Limb (tissue), 2 donors: ENCODE data around the gene ANP32D.
"Not testable (repeated sequence)": the region's sequence is repeated elsewhere in the genome, so short reads cannot be mapped to it uniquely, and the experiment has no call there.

Source experiments
- DNase-seq, 2 donors: peaks; one replicate each; pipeline ENCODE4 v3.0.0-alpha.2; 2016; ENCODE audit errors: extremely low spot score in 2 of 2

The ANP32D gene

DNA sequence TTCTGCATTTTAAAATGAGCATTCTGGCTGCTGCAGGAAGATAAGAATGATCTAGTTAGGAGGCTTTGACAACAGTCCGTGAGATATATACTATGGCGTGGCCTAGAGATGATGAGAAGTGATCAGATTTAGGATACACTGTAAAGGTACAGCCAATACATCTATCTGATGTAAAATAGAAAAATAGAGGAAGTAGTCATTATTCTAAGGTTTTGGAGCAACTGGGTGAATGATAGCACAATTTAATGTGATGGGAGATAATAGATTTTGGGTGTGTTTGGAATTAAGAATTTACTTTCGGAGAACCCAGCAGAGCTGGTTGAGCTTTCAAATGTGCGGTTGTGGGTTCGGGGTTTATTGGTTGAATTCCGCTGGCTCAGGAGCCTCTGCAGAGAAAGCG lies at the start of gene ANP32D:
Gene ANP32D, plus strand, starts transcription at position 301 of the 400 bp plus-strand sequence. CDS start 106 bp downstream, outside the sequence.
- DNase-seq, result no peak

DNA sequence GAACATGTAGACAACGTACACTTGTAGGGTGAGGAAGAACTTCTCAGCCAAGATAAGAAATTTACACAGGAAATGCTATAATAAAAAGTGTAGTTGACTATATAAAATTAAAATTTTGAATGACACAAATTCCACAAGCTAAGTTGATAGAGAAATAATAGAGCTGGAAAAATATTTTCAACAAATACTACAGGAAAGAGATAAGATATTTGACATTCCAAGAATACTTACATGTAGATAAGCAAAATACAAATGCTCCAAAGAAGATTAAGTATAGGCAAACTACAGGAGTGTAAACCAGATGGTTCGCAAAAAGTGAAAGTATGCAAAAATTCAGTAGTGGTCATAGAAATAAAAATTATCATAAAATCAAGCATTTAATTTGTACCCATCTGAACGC lies 49.2 kb upstream of the ANP32D start:
- DNase-seq, result no peak

DNA sequence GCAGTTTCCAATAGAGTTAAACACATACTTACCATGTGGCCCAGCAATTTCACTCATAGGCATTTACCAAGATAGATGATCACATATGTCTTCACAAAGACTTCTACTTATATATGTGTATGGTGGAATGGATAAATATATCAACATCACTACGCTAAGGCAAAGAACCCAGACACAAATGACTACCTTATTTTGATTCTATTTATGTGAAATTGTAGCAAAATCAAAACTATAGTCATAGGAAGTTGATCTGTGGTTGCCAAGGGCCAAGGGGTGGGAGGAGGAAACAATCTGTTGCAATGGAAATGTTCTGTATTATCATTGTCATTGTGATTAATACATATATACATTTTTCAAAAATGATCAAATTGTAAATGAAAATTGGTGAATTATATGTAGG lies 47.7 kb upstream of the ANP32D start:
- no peak for DNase-seq

DNA sequence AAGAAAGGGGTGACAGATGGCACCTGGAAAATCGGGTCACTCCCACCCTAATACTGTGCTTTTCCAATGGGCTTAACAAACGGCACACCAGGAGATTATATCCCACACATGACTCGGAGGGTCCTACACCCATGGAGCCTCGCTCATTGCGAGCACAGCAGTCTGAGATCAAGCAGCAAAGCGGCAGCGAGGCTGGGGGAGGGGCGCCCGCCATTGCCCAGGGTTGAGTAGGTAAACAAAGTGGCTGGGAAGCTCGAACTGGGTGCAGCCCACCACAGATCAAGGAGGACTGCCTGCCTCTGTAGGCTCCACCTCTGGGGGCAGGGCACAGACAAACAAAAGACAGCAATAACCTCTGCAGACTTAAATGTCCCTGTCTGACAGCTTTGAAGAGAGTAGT lies 38.3 kb upstream of the ANP32D start:
- not testable (repeated sequence) for DNase-seq

DNA sequence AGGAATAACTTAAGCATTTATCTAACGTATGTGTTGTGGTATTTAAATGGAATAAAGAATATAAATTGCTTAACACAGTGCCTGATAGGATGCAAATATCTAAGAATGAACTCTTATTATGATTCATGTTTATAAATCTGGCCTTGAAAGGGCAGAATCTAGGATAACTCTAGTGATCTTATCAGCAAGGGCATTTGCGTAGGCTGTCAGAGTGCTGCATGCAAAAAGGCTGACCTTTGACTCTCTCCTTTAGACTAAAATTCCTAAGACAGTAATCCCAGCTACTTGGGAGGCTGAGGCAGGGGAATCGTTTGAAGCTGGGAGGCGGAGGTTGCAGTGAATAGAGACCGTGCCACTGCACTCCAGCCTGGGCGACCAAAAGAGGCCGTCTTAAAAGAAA lies 31.3 kb upstream of the ANP32D start:
- DNase-seq, result no peak

DNA sequence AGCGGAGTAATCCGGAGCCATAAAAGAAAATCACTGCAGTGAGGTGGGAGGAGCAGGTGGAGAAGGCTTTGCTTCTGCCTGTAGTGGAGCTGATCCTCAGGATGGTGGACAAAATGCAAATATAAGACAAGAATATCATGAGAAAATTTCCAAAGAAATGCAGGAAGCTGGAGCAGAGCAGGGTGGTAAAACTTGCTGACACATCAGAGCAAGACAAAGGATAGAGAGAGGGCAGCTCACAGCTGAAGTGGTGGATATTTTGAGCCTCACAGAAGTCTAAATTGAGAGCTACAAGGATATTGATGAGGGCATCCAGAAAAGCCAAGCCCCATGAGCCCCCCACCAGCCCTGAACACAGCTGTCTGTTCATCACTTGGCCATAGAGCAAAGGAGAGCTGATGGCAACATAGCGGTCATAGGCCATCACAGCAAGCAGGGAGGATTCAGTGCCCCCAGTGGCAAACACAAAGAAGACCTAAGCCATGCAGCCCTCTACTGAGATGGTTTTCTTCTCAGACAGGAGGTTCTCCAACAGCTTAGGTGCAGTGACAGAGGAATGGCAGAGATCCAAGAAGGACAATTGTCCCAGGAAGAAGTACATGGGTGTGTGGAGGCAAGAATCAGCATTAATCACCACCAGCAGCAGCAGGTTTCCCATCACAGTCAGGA lies 30.0 kb upstream of the ANP32D start:
- no peak for DNase-seq

DNA sequence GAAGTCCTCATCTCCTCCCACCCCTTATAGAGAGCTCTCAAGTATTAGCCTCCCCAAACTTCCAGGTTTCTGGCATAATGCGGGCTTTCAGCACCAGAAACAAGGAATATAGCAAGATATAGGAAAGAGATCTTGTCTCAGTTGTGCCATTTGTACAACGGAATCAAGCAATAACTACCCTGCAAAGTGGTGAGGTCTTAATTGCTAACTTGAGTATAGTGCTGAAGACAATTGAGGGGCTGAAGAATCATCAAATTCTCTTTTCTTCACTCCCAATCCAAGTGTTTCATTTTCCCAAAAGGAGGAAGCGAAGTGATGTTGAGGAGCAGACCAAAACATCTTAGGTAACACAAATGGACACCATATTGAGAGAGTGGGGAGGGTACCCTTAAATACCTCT lies 26.8 kb upstream of the ANP32D start:
- DNase-seq, result no peak

DNA sequence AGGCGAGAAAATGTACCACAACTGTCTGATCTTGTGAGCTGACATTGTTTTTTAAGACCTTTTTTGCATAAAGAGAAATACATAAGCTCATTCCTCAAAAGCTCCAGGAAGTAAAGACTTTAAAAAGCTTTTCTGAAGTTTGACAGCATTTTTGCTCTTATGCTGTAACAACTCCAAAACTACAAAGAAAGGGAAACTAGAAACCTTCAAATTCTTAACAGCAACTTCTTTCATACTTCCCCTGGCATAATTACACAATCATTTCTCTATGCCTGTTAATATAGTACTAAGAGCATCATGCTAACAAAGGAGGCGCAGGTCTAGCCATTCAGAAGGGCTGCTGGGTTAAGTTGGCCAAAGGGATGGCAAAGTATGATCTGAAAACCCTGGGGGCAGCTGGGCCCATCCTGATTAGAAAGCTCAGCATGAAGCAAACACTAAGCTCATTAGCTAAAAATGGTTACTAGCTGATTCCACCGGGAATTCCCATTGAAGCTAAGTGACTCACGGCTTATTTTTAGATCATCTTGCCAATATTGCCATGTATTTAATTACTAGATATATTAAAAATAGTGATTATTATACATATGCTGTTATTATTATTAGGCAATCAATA lies 26.1 kb upstream of the ANP32D start:
- DNase-seq, result no peak

DNA sequence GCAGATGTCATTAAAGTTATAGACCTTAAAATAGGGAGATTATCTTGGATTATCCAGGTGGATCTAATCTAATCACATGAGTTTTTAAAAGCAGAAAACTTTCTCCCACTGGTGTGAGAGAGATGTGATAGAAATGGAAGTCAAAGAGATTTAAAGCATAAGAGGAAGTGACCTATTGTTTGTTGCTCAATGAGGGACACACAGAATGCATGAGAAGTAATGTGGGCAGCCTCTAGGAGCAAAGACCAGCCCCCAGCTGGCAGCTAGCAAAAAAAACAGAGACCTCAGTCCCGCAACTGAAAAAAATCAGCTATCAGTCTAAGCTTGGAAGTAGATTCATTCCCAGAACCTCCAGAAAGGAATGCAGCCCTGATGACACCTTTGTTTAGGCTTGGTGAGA lies 24.6 kb upstream of the ANP32D start:
- DNase-seq, result no peak

DNA sequence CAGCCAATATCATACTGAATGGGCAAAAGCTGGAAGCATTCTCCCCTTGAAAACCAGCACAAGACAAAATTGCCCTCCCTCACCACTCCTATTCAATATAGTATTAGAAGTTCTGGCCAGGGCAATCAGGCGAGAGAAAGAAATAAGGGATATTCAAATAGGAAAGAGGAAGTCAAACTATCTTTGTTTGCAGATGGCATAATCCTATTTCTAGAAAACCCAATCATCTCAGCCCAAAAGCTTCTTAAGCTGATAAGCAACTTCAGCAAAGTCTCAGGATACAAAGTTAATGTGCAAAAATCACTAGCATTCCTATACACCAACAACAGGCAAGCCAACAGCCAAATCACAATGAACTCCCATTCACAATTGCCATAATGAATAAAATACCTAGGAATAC lies 21.0 kb upstream of the ANP32D start:
- no peak for DNase-seq

DNA sequence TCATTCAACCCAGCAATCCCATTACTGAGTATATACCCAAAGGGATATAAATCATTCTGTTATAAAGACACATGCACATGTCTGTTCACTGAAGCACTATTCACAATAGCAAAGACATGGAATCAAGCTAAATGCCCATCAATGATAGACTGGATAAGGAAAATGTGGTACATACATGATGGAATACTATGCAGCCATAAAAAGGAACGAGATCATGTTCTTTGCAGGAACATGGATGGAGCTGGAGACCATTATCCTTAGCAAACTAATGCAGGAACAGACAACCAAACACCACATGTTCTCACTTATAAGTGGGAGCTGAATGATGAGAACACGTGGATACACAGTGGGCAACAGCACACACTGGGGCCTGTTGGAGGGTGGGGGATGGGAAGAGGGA lies 19.4 kb upstream of the ANP32D start:
- not testable (repeated sequence) for DNase-seq

DNA sequence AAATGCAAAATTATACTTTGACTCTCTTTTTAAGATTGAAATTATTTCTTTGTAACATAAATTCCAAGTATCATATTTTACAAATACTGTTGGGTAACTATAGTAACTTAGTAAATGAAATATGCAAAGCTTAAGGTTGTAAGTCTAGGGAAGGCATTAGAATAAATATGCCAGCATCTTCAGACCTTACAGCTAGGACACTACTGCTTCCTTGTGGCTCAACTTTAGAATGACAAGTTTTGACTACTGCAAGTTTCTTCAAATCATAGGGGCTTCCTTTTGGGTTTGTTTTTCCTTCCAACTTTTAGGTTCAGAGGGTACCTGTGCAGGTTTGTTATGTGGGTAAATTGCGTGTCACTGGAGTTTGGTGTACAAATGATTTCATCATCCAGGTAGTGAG lies 17.7 kb upstream of the ANP32D start:
- DNase-seq, result no peak

DNA sequence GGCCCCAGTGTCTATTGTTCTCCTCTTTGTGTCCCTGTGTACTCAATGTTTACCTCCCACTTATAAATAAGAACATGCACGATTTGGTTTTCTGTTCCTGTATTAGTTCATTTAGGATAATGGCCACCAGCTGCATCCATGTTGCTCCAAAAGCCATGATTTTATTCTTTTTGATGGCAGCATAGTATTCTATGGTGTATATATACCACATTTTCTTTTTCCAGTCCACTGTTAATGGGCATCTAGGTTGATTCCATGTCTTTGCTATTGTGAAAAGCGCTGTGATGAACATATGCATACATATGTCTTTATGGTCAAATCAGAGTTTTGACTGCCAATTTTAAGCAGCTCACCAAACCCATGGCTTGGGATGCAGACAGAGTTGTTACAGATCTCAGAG lies 17.2 kb upstream of the ANP32D start:
- DNase-seq, result no peak

DNA sequence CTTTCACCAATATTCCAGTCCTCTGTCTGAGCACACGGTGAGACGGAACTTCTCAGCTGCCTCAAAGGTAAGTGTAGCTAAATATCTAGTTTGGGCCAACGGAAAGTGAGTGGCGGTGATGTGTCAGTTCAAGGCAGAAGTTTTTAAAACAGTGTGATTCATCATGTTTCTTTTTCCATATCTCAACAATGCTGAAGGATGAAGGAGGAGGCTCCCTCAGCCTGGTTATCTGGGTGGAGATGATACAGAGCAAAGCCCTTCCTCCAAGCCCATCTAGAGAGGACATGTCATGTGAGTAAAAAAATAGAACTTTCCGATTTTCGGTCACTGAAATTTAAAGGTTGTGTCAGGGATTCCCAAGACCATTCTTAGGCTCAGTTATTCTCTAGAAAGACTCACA lies 13.1 kb upstream of the ANP32D start:
- no peak for DNase-seq

DNA sequence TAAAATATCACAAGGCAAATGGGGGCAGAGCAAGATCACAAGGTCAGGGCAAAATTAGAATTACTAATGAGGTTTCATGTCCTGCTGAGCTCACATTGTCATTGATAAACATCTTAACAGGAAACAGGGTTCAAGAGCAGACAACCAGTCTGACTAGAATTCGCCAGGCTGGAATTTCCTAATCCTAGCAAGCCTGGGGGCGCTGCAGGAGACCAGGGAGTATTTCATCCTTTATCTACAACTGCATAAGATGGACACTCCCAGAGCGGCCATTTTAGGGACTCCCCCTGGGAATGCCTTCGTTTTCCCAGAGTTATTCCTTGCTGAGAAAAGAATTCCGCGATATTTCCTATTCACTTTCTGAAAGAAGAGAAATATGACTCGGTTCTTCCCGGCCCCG lies 3.3 kb upstream of the ANP32D start:
- not testable (repeated sequence) for DNase-seq

DNA sequence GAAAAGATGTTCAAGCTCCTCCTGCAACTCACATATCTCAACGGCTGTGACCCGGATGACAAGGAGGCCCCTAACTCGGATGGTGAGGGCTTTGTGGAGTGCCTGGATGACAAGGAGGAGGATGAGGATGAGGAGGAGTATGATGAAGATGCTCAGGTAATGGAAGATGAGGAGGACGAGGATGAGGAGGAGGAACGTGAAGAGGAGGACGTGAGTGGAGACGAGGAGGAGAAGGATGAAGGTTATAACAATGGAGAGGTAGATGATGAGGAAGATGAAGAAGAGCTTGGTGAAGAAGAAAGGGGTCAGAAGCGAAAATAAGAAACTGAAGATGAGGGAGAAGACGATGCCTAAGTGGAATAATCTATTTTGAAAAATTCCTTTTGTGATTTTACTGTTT lies 702 bp downstream of the ANP32D start:
- no peak for DNase-seq

DNA sequence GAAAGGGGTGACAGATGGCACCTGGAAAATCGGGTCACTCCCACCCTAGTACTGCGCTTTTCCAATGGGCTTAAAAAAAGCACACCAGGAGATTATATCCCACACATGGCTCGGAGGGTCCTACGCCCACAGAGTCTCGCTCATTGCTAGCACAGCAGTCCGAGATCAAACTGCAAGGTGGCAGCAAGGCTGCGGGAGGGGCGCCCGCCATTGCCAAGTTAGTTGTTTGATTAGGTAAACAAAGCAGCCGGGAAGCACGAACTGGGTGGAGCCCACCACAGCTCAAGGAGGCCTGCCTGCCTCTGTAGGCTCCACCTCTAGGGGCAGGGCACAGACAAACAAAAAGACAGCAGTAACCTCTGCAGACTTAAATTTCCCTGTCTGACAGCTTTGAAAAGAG lies 2.1 kb downstream of the ANP32D start:
- DNase-seq, result not testable (repeated sequence)

DNA sequence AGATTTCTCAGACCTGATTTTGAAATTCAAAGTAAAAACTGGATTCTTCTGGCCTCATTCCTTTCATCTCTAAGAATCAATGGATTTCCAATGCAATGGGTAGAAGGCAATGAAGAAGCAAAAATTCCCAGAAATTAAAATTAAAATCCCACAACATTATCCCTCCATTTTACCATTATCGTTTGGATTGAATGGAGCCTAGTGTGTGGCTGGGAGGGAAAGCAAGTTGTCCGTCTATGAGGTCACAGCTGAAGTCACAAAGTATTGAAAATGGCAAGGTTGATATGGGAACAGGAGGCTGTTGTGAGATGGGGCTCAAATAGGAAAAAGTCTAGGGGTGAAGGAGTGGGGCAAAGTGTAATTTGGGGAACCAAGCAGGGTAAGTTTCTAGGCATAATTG lies 9.8 kb downstream of the ANP32D start, which contains the start of gene C12orf54:
Gene C12orf54, plus strand, starts transcription at position 301 of the 400 bp plus-strand sequence. CDS start 799 bp downstream, outside the sequence.
- no peak for DNase-seq

DNA sequence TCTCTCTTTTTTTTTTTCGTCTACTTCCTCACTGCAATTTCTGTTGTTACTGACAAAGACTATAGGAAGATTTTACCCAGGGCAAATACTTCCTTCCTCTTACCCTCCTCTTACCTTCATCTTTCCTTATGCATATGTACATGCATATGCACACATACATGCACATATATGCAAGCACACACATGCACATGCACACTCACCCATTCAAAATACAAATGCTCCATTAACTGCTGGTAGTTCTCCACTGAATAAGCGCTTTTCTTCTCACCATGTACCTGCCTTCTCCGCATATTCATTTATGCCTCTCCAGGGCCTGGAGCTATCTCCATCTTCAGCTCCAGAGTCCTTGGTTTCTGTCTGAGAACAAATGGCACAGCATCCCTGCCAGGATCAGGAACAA lies 10.6 kb downstream of the ANP32D start:
- DNase-seq, result no peak

DNA sequence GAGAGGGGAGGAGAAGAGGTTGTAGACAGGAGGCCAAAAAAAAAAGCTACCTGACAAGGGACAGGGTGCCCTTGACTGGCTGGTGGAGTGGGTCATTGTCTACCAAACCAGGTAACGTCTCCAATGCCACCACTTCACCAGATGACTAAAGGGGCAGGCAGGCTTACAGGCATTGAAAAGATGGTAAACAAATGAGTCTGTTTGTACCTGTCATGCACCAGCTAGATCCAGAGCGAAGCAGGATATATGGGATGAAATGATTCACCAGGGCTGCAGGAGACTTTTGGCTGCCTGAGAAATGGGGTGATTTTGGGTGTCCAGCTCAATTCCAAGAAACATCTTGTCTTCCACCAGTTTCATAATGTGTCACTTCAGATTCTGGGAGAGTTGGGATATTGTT lies 13.9 kb downstream of the ANP32D start:
- no peak for DNase-seq

DNA sequence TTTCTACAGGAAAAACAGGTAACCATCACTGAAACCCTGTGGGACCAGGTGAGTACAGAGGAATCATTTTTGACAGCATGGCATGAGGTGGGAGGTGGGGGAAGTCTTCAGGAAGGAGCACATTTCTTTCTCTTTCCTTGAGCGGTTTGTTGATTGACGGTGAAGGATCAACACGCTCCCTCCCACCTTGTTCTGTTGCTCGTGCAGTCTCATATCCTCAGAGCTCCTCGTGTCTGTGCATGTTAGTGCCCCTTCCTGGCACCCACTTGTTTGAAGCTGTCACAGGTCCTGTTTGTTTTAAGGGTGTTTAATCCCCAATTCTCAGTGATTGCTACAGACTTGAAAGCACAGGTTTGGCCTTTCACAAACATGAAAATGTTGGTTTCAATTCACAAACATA lies 14.3 kb downstream of the ANP32D start:
- DNase-seq, result no peak

DNA sequence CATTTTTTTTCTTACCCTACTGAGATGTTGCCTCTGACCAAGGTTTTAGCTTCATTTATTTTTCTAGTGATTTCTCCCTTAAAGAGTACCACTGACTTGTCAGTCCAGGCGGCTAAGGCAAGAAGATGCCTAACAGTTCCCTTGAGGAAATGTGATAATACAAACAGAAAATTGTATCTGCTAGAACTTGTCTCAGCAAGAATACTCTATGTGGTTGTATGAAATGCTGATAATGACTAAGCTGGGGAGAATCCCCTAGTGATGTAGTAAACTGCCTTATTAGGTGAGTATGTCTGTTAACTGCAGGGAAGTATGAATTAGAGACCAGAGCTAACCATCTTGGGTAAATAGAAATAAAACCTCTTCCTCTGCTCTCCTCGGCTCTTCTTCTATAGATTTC lies 16.7 kb downstream of the ANP32D start:
- no peak for DNase-seq

DNA sequence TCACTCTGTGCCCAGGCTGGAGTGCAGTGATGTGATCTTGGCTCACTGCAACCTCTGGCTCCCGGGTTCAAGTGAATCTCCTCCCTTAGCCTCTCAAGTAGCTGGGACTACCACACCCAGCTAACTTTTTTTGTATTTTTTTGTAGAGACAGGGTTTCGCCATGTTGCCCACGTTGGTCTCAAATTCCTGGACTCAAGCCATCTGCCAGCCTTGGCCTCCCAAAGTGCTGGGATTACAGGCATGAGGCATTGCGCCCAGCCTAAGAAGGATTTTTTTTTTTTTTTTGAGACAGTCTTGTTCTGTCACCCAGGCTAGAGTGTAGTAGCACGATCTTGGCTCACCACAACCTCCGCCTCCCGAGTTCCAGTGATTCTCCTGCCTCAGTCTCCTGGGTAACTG lies 17.1 kb downstream of the ANP32D start:
- DNase-seq, result not testable (repeated sequence)
